ENCODE results near the gene NOXA1. TPM values are rescaled to one million over a fixed set of nuclear protein-coding genes. Genes with fewer than 3 reads are reported as not detected.

NOXA1 gene
- polyA plus RNA-seq, 1 donor (not counting 4 experiments of a cell fraction or from before 2014, with no cell fraction given) = 0.09 TPM

DNA sequence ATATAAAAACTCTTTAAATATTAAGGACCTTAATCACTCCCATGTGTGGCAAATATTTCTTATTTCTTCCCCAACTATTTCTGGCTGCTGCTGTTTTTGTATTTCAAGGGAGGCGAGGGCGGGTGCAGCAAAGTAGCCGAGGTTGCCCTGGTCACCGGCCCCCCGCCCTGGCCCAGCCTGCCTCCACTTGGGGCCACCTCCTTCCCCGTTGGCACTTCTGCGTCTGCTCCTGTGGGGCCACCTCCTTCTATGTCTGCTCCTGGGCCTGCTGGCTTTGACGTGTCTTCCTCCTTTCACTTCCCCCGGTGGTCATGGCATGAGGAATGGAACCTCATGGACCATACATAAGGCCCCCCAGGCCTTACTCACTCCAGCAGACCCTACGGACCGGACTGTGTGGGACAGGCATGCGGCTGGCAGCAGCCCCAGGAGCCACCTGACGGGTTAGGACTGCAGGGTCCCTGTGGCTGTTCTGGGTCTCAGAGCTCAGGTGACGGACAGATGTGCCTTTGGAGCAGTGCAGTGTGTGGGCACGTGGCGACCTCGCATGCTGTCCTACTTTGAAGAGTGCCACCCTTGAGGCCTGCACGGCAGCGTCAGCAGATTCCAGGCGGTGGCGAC, 23.8 kb downstream of the NOXA1 start:
- Histone ChIP-seq H3K4me2 (ENCODE audit: control insufficient read depth, extremely low read depth, insufficient read depth, low read depth, low read length) (no peak overlapping the region), H3K27me3 (ENCODE audit: control insufficient read depth, extremely low read depth, insufficient read depth, low read length) (no peaks in the 10 kb centered on the region), H3K9ac (ENCODE audit: control insufficient read depth, extremely low read depth, insufficient read depth, low read length) (no peak overlapping the region), H4K20me1 (ENCODE audit: control insufficient read depth, extremely low read depth, insufficient read depth, low read length) (peaks cover 5% of the 10 kb centered on the region), H3K36me3 (ENCODE audit: control insufficient read depth in 2 of 2, extremely low read depth in 1 of 2, insufficient read depth in 2 of 2, low read length in 2 of 2) (peaks cover 8 to 11% of the 10 kb centered on the region in 2 experiments), H3K27ac (ENCODE audit: control insufficient read depth, insufficient read depth, low read length) (no peak overlapping the region), H3K9me1 (ENCODE audit: control insufficient read depth, extremely low read depth, insufficient read depth, low read length) (no peaks in the 10 kb centered on the region), H3K9me3 (ENCODE audit: control insufficient read depth, low read depth, low read length) (no peaks in the 10 kb centered on the region), H3K4me1 (ENCODE audit: control insufficient read depth, extremely low read depth, insufficient read depth, low read length) (peaks cover 12% of the 10 kb centered on the region), H3K4me3 (ENCODE audit: control insufficient read depth in 2 of 3, extremely low read depth in 1 of 3, insufficient read depth in 2 of 3, low read depth in 1 of 3, low read length in 3 of 3) (no peak overlapping the region), H3K79me2 (ENCODE audit: control insufficient read depth, insufficient read depth, low read length) (no peaks in the 10 kb centered on the region), H2AFZ (ENCODE audit: control insufficient read depth, low read length) (no peak overlapping the region)
- FAIRE-seq (no peak), DNase-seq (ENCODE audit: low read depth, low spot score) (no peak)
- dilution Hi-C loops (cut with MboI; ENCODE audit: extremely low pct_ligation_motif_present, low sequenced_read_pairs) = no loop called here
- TF ChIP-seq, protein P1, sequence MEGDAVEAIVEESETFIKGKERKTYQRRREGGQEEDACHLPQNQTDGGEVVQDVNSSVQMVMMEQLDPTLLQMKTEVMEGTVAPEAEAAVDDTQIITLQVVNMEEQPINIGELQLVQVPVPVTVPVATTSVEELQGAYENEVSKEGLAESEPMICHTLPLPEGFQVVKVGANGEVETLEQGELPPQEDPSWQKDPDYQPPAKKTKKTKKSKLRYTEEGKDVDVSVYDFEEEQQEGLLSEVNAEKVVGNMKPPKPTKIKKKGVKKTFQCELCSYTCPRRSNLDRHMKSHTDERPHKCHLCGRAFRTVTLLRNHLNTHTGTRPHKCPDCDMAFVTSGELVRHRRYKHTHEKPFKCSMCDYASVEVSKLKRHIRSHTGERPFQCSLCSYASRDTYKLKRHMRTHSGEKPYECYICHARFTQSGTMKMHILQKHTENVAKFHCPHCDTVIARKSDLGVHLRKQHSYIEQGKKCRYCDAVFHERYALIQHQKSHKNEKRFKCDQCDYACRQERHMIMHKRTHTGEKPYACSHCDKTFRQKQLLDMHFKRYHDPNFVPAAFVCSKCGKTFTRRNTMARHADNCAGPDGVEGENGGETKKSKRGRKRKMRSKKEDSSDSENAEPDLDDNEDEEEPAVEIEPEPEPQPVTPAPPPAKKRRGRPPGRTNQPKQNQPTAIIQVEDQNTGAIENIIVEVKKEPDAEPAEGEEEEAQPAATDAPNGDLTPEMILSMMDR (optimal IDR thresholded peaks at IDR 0.05 in 1 of 3, IDR thresholded peaks at IDR 0.05 in 1 of 3, conservative IDR thresholded peaks at IDR 0.05 in 1 of 3; ENCODE audit: extremely low read depth in 1 of 3, insufficient read depth in 2 of 3, low read length in 3 of 3) = no peak
- no peak for TF ChIP-seq EZH2 (IDR thresholded peaks at IDR 0.05; ENCODE audit: low read length)

DNA sequence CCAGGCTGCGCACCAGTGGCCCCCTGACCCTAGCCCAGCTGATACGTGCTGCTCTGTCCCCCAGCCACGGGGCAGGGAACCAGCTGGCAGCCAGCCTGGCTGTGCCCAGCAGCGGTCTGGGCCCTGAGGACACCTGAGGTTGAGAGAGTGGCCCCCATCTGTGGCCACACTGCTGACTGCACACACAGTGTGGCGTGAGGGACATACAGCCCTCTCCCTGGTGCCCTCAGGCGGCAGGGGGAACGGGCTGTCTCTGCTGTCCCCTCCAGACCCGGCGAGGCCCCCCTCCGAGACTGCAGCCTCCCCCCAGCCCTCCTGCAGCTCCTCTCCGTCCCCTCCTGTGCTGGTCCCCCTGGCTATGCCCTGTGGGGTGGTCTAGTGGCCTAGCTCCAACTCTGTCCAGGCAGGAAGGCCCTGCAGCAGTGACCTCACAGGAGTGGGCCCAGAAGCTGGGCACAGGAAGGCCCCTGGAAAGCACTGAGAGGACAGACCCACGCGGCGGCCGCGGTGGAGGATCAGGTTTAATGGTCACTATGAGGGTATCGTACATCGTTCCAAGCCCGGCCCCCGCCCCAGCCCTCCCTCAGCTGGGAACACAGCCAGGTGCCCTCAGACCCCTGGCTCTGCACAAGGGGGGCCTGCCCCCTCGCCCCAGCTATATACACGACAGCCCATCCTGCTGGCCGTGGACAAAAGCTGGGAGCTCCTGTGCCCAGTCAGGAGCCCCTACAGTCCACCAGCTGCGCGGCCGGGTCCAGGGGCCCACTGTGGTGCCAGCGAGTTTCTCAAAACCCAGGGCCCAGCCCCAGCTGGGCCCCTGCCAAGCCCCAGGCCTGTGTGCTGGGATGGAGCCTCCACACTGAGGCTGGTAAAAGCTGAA, 24.8 kb downstream of the NOXA1 start:
- Histone ChIP-seq H3K9me3 (ENCODE audit: control insufficient read depth, low read depth, low read length) (no peaks in the 10 kb centered on the region), H3K9me1 (ENCODE audit: control insufficient read depth, extremely low read depth, insufficient read depth, low read length) (no peaks in the 10 kb centered on the region), H3K4me2 (ENCODE audit: control insufficient read depth, extremely low read depth, insufficient read depth, low read depth, low read length) (no peak overlapping the region), H3K79me2 (ENCODE audit: control insufficient read depth, insufficient read depth, low read length) (no peaks in the 10 kb centered on the region), H3K27me3 (ENCODE audit: control insufficient read depth, extremely low read depth, insufficient read depth, low read length) (no peaks in the 10 kb centered on the region), H3K36me3 (ENCODE audit: control insufficient read depth in 2 of 2, extremely low read depth in 1 of 2, insufficient read depth in 2 of 2, low read length in 2 of 2) (peaks cover 8 to 14% of the 10 kb centered on the region in 2 experiments), H3K9ac (ENCODE audit: control insufficient read depth, extremely low read depth, insufficient read depth, low read length) (no peak overlapping the region), H3K4me1 (ENCODE audit: control insufficient read depth, extremely low read depth, insufficient read depth, low read length) (peaks cover 12% of the 10 kb centered on the region), H3K27ac (ENCODE audit: control insufficient read depth, insufficient read depth, low read length) (no peak overlapping the region), H4K20me1 (ENCODE audit: control insufficient read depth, extremely low read depth, insufficient read depth, low read length) (peaks cover 5% of the 10 kb centered on the region), H2AFZ (ENCODE audit: control insufficient read depth, low read length) (no peak overlapping the region), H3K4me3 (ENCODE audit: control insufficient read depth in 2 of 3, extremely low read depth in 1 of 3, insufficient read depth in 2 of 3, low read depth in 1 of 3, low read length in 3 of 3) (no peak overlapping the region)
- FAIRE-seq (no peak), DNase-seq (ENCODE audit: low read depth, low spot score) (no peak)
- dilution Hi-C loops (cut with MboI; ENCODE audit: extremely low pct_ligation_motif_present, low sequenced_read_pairs) = no loop called here
- TF ChIP-seq, protein P1 (optimal IDR thresholded peaks at IDR 0.05 in 1 of 3, IDR thresholded peaks at IDR 0.05 in 1 of 3, conservative IDR thresholded peaks at IDR 0.05 in 1 of 3; ENCODE audit: extremely low read depth in 1 of 3, insufficient read depth in 2 of 3, low read length in 3 of 3) = no peak
- TF ChIP-seq EZH2 (IDR thresholded peaks at IDR 0.05; ENCODE audit: low read length) = no peak

Measured in keratinocyte (primary cell).